K562 (cell line): Measurements from ENCODE around the gene CNKSR3. TPM values are rescaled to one million over a fixed set of nuclear protein-coding genes. Genes with fewer than 3 reads are reported as not detected.
A peak's percentile ranks its signal among the peaks of the same experiment; 100 is the strongest.

Experiments used
- ATAC-seq: fragments of 200-7000 bp; cut with Tn5 transposase; 3 replicates; pipeline ENCODE4 v1.9.1; 2020; ENCODE audit warnings: moderate library complexity
- BruUV-seq: library from RNA; stranded (reverse); fragments of 400-500 nt; replicated peaks from 2 replicates; lab custom pipeline; 2021; lab: Mats Ljungman, UMichigan
- CTCF ChIA-PET: fragments of 300-600 bp; formaldehyde crosslinking; extraction: SDS; loops from one replicate; lab custom pipeline; 2021; ENCODE audit warnings: low intra/inter-chr PET ratio; lab: Yijun Ruan, JAX
- POLR2A ChIA-PET: fragments of 300-600, 350-650 bp; sonication (Branson Sonifier 250); formaldehyde crosslinking; extraction: SDS; loops from one replicate; lab custom pipeline; 2021; ENCODE audit warnings: antibody characterized with exemption, inconsistent platforms; lab: Yijun Ruan, JAX
- DNase-seq, 4 experiments: peaks; one replicate each; pipeline versions ENCODE4 v3.0.0 to v3.0.0-alpha.2; 2011 to 2018; ENCODE audit warnings: low spot score in 3 of 4, mixed read lengths in 3 of 4; ENCODE audit errors: extremely low read depth in 1 of 4
- FAIRE-seq: peaks from 2 replicates; lab custom pipeline; 2011; peaks lifted over from hg19 to GRCh38; lab: Jason Lieb, UNC
- H2AFZ ChIP-seq: 2 replicates; pipeline ENCODE4 v1.6.0; 2011; ENCODE audit warnings: low read depth, low read length, control low read depth, inconsistent platforms
- H3K27ac ChIP-seq: fragments of 200-600 bp; 3 replicates; pipeline ENCODE4 v1.8.0; 2011; ENCODE audit warnings: low read depth, mild to moderate bottlenecking, control low read depth, inconsistent platforms, low read length, moderate library complexity, mixed read lengths; ENCODE audit errors: extremely low read depth
- H3K27me3 ChIP-seq, 2 experiments: fragments of 300-600 bp in 1 of 2; 2 replicates in 1 of 2; 3 replicates in 1 of 2; pipeline versions ENCODE4 v1.6.0 to v1.8.0; 2011; ENCODE audit warnings: inconsistent platforms in 2 of 2, low read length in 2 of 2, mild to moderate bottlenecking in 1 of 2, mixed read lengths in 1 of 2, moderate library complexity in 1 of 2; ENCODE audit not compliant: control insufficient read depth in 2 of 2, insufficient read depth in 2 of 2
- H3K36me3 ChIP-seq: fragments of 300-600 bp; 3 replicates; pipeline ENCODE4 v1.8.0; 2011; ENCODE audit warnings: mild to moderate bottlenecking, low read length, inconsistent platforms; ENCODE audit not compliant: control insufficient read depth, insufficient read depth
- H3K4me1 ChIP-seq, 2 experiments: fragments of 200-600 bp in 1 of 2; replicated peaks in 1 of 2; 2 replicates in 1 of 2; 3 replicates in 1 of 2; pipeline versions ENCODE4 v1.5.1 to v1.8.0; 2011; ENCODE audit warnings: inconsistent platforms in 2 of 2, low read length in 2 of 2, mild to moderate bottlenecking in 1 of 2, mixed read lengths in 1 of 2, moderate library complexity in 1 of 2; ENCODE audit not compliant: control insufficient read depth in 2 of 2, insufficient read depth in 2 of 2
- H3K4me2 ChIP-seq: 2 replicates; pipeline ENCODE4 v1.6.1; 2011; ENCODE audit warnings: low read length, control low read depth, inconsistent platforms, mixed read lengths; ENCODE audit not compliant: insufficient read depth
- H3K4me3 ChIP-seq: fragments of 200-600 bp; sonication (generic), shearing (Covaris generic); 2 replicates; pipeline ENCODE4 v1.5.1; 2016; ENCODE audit warnings: control low read depth, inconsistent platforms
- H3K79me2 ChIP-seq: fragments of 200-600 bp; 3 replicates; pipeline ENCODE4 v1.8.0; 2011; ENCODE audit warnings: low read length, inconsistent platforms; ENCODE audit not compliant: control insufficient read depth, insufficient read depth
- H3K9ac ChIP-seq, 2 experiments: 2 replicates each; pipeline versions ENCODE4 v1.6.0 to v1.6.1; 2011; ENCODE audit warnings: low read depth in 2 of 2, low read length in 2 of 2, control low read depth in 1 of 2, inconsistent platforms in 1 of 2, mild to moderate bottlenecking in 1 of 2, mixed read lengths in 1 of 2; ENCODE audit not compliant: insufficient read depth in 1 of 2
- H3K9me1 ChIP-seq: one replicate; pipeline ENCODE4 v1.6.0; 2011; ENCODE audit warnings: inconsistent platforms, mild to moderate bottlenecking, low read length, moderate library complexity; ENCODE audit not compliant: control insufficient read depth, insufficient read depth
- H3K9me3 ChIP-seq: replicated peaks from 2 replicates; pipeline ENCODE4 v1.5.1; 2011; ENCODE audit warnings: low read depth, low read length, inconsistent platforms; ENCODE audit not compliant: control insufficient read depth, insufficient read depth
- H4K20me1 ChIP-seq: replicated peaks from 2 replicates; pipeline ENCODE4 v1.6.1; 2011; ENCODE audit warnings: low read length, inconsistent platforms, mixed read lengths; ENCODE audit not compliant: control insufficient read depth, insufficient read depth
- ATF3 ChIP-seq, 2 experiments: fragments of 450-650 bp in 1 of 2; sonication (generic) in 1 of 2; formaldehyde crosslinking in 1 of 2; IDR thresholded peaks in 1 of 2; conservative IDR thresholded peaks in 1 of 2; 2 replicates each; pipeline versions ENCODE4 v1.6.1 to v1.8.1; 2016 to 2023; ENCODE audit warnings: mild to moderate bottlenecking in 2 of 2, moderate library complexity in 2 of 2, inconsistent platforms in 1 of 2, missing genetic modification reagents in 1 of 2
- CEBPG ChIP-seq, 3 experiments: fragments of 200-800 bp in 1 of 3; sonication (Bioruptor generic) in 1 of 3; sonication (generic) in 1 of 3; formaldehyde crosslinking in 1 of 3; IDR thresholded peaks in 2 of 3; conservative IDR thresholded peaks in 1 of 3; 2 replicates each; pipeline versions ENCODE4 v1.6.1 to v1.8.0; 2016 to 2022; ENCODE audit warnings: missing compliant biosample characterization in 2 of 3, missing genetic modification characterization in 2 of 3, mild to moderate bottlenecking in 1 of 3, missing genetic modification reagents in 1 of 3
- EHMT2 ChIP-seq: fragments of 450-650 bp; IDR thresholded peaks from 2 replicates; pipeline ENCODE4 v1.6.1; 2018; ENCODE audit warnings: antibody characterized with exemption
- JUND ChIP-seq, 2 experiments: IDR thresholded peaks; 2 replicates in 1 of 2; 3 replicates in 1 of 2; pipeline ENCODE4 v1.6.1; 2011; ENCODE audit warnings: borderline replicate concordance in 2 of 2, low read depth in 2 of 2, low read length in 2 of 2, improper control_type of control experiment in 1 of 2, missing biosample characterization in 1 of 2, missing genetic modification characterization in 1 of 2, missing genetic modification reagents in 1 of 2
- MEIS2 ChIP-seq: fragments of 450-650 bp; IDR thresholded peaks from 2 replicates; pipeline ENCODE4 v1.6.1; 2014; ENCODE audit warnings: mild to moderate bottlenecking; ENCODE audit not compliant: partially characterized antibody
- WGBS: fragments of 100-300 bp; shearing (Covaris generic); methylation state at CpG from one replicate; pipeline ENCODE4 v1.1.6; 2016; ENCODE audit warnings: low coverage, mixed read lengths; ENCODE audit not compliant: insufficient coverage; ENCODE audit errors: missing lambda C conversion rate; 5-methylcytosine and 5-hydroxymethylcytosine counted together
- in situ Hi-C: fragments of 300-500 bp; cut with MboI; formaldehyde crosslinking; loops from 4 replicates; pipeline ENCODE4 v1.15.0; 2018; ENCODE audit warnings: inconsistent platforms, mixed read lengths
- intact Hi-C: fragments of 100-400 bp; cut with micrococcal nuclease; formaldehyde crosslinking; loops from 2 replicates; pipeline ENCODE4 v1.14.2; 2022
- polyA plus RNA-seq, 8 experiments: library from polyadenylated mRNA; depleted of rRNA in 4 of 8; stranded (reverse) in 5 of 8; unstranded in 3 of 8; fragments of >200 nt; fragmentation: Nextera tagmentation in 2 of 8; fragmentation: Illumina TruSeq in 1 of 8; extraction: Ambion mirVana in 2 of 8; extraction: Trizol in 1 of 8; gene quantifications; 2 replicates each; pipeline versions ENCODE4 v1.2.1 to v1.2.3, GENCODE V29; 2011 to 2014; ENCODE audit warnings: inconsistent platforms in 1 of 8, missing spikeins in 1 of 8
- total RNA-seq, 7 experiments: library from RNA; depleted of rRNA in 6 of 7; stranded (reverse); fragments of >200 nt in 6 of 7; fragmentation: Illumina TruSeq in 2 of 7; extraction: Trizol in 2 of 7; gene quantifications; 2 replicates each; pipeline versions ENCODE4 v1.2.1 to v1.2.3, GENCODE V29; 2011 to 2021; ENCODE audit warnings: low replicate concordance in 1 of 7

CNKSR3 gene
- total and polyA plus RNA-seq, 9 of the 15 experiments (the other 6 are each of a cell fraction or from before 2014, with no cell fraction given), result 4.5 to 29.6 (median 9.5) TPM

- H3K27me3 ChIP-seq, result no peaks in the 10 kb centered on the region
- no peak for FAIRE-seq
- WGBS, result 65% methylated on average over 13 of the region's 13 CpGs
- H3K9ac ChIP-seq, result no peak overlapping the region
- BruUV-seq, result no TSS peak
- H3K9me1 ChIP-seq, result no peaks in the 10 kb centered on the region
- peaks cover 7% of the 10 kb centered on the region in 2 experiments; a peak in 3 of 5 replicates for H3K4me1 ChIP-seq
- ChIA-PET CTCF (no interaction called here), POLR2A (interaction anchor here (0.7 to 1.5 kb wide), 3 partner anchors 13 to 41 kb away, joined by 3 to 6 read pairs (median 3); no protein-coding TSS in a partner anchor)
- H3K79me2 ChIP-seq, result peaks cover 61% of the 10 kb centered on the region
- H3K4me2 ChIP-seq, result no peak overlapping the region
- H3K9me3 ChIP-seq, result no peaks in the 10 kb centered on the region
- H2AFZ ChIP-seq, result no peak overlapping the region
- H4K20me1 ChIP-seq, result 0 out of 2 replicates have a peak, but pooled peaks cover 4% of the 10 kb centered on the region
- in situ Hi-C loops (no loop called here), intact Hi-C loops (no loop called here)
- H3K27ac ChIP-seq, result no peak overlapping the region
- no peaks in the 10 kb centered on the region for H3K36me3 ChIP-seq
- DNase-seq, result no peak
- TF ChIP-seq MEIS2 (peak; percentile 42), ATF3 (IDR thresholded peaks at IDR 0.05) (peak; percentile 81), ATF3 (CRISPR knock-in tag; conservative IDR thresholded peaks at IDR 0.05) (no peak), JUND (IDR thresholded peaks at IDR 0.05; ENCODE audit: borderline replicate concordance, low read depth, low read length) (peak; percentile 44; the same call in 1 of the 2 replicates), JUND (tag; IDR thresholded peaks at IDR 0.05; ENCODE audit: borderline replicate concordance, low read depth, low read length) (no peak), CEBPG (CRISPR knock-in tag; IDR thresholded peaks at IDR 0.05) (0 out of 2 replicates have a peak, but pooled peaks have one; percentile 37), CEBPG (tag; conservative IDR thresholded peaks at IDR 0.05 in 1 of 2, IDR thresholded peaks at IDR 0.05 in 1 of 2) (no peak), EHMT2 (no peak)
- no peak for ATAC-seq
- H3K4me3 ChIP-seq, result no peak overlapping the region
These were observed 53.3 kb downstream of the CNKSR3 start for GRCh38 chr6:154457046-154457713.
